H1 (cell line): ENCODE measurements around the gene TIMELESS. TPM values are rescaled to one million over a fixed set of nuclear protein-coding genes. Genes with fewer than 3 reads are reported as not detected.

ENCODE experiments used
- CTCF ChIA-PET: fragments of 300-600 bp; sonication (Branson Sonifier 250); formaldehyde crosslinking; loops from one replicate; lab custom pipeline; 2021; ENCODE audit not compliant: partially characterized antibody; lab: Charles Lee
- POLR2A ChIA-PET: fragments of 300-600 bp; sonication (Branson Sonifier 250); formaldehyde crosslinking; loops from one replicate; lab custom pipeline; 2021; ENCODE audit warnings: inconsistent platforms; ENCODE audit not compliant: partially characterized antibody; lab: Charles Lee
- DNase-seq, 2 experiments: peaks; one replicate each; pipeline versions ENCODE4 v3.0.0 to v3.0.0-alpha.2; 2010 to 2022; ENCODE audit warnings: low spot score in 2 of 2, low read depth in 1 of 2, mixed read lengths in 1 of 2
- FAIRE-seq: peaks from 2 replicates; lab custom pipeline; 2011; peaks lifted over from hg19 to GRCh38; lab: Jason Lieb, UNC
- H2AFZ ChIP-seq: 2 replicates; pipeline ENCODE4 v1.8.1; 2012; ENCODE audit warnings: low read length, inconsistent platforms
- H2AK5ac ChIP-seq: 2 replicates; pipeline ENCODE4 v1.6.1; 2013; ENCODE audit warnings: low read depth, low read length
- H2BK120ac ChIP-seq: replicated peaks from 2 replicates; pipeline ENCODE3; 2013; ENCODE audit warnings: low read depth, low read length, inconsistent platforms
- H2BK12ac ChIP-seq: 2 replicates; pipeline ENCODE4 v1.6.1; 2013; ENCODE audit warnings: low read depth, low read length
- H2BK15ac ChIP-seq: 2 replicates; pipeline ENCODE4 v1.6.1; 2013; ENCODE audit warnings: low read length
- H2BK20ac ChIP-seq: 2 replicates; pipeline ENCODE4 v1.6.1; 2013; ENCODE audit warnings: low read length
- H2BK5ac ChIP-seq: 2 replicates; pipeline ENCODE4 v1.6.1; 2013; ENCODE audit warnings: low read depth, low read length
- H3K14ac ChIP-seq: 2 replicates; pipeline ENCODE4 v1.6.1; 2013; ENCODE audit warnings: inconsistent platforms; ENCODE audit not compliant: insufficient read length
- H3K18ac ChIP-seq: 2 replicates; pipeline ENCODE4 v1.6.1; 2013; ENCODE audit warnings: low read length; ENCODE audit errors: extremely low read depth
- H3K23ac ChIP-seq: 2 replicates; pipeline ENCODE4 v1.6.1; 2013; ENCODE audit warnings: inconsistent platforms; ENCODE audit not compliant: insufficient read length
- H3K23me2 ChIP-seq: 2 replicates; pipeline ENCODE4 v1.6.1; 2013; ENCODE audit warnings: low read depth, low read length
- H3K27ac ChIP-seq: 2 replicates; pipeline ENCODE4 v1.6.1; 2011; ENCODE audit warnings: low read depth, low read length, inconsistent platforms
- H3K27me3 ChIP-seq, 4 experiments: replicated peaks in 1 of 4; 1 replicate in 1 of 4; 2 replicates in 3 of 4; pipeline versions ENCODE4 v1.6.1 to v1.8.1; 2011 to 2013; ENCODE audit warnings: low read length in 3 of 4, mild to moderate bottlenecking in 3 of 4, inconsistent platforms in 2 of 4, mixed read lengths in 2 of 4, moderate library complexity in 1 of 4; ENCODE audit not compliant: control insufficient read depth in 3 of 4, insufficient read depth in 3 of 4; ENCODE audit errors: extremely low read depth in 1 of 4
- H3K36me3 ChIP-seq, 4 experiments: 2 replicates each; pipeline versions ENCODE4 v1.6.1 to v1.8.1; 2011 to 2013; ENCODE audit warnings: mild to moderate bottlenecking in 4 of 4, low read length in 3 of 4, moderate library complexity in 2 of 4, control low read depth in 1 of 4, inconsistent platforms in 1 of 4; ENCODE audit not compliant: insufficient read depth in 4 of 4, control insufficient read depth in 2 of 4
- H3K4ac ChIP-seq: replicated peaks from 2 replicates; pipeline ENCODE3; 2013; ENCODE audit warnings: low read length, low read depth, mixed read lengths, inconsistent platforms; ENCODE audit not compliant: insufficient read length
- H3K4me1 ChIP-seq, 4 experiments: replicated peaks in 1 of 4; 1 replicate in 1 of 4; 2 replicates in 3 of 4; pipeline versions ENCODE4 v1.6.1 to v1.8.1; 2011 to 2013; ENCODE audit warnings: low read length in 3 of 4, inconsistent platforms in 2 of 4, mixed read lengths in 1 of 4; ENCODE audit not compliant: insufficient read depth in 4 of 4, control insufficient read depth in 3 of 4
- H3K4me2 ChIP-seq, 2 experiments: 2 replicates each; pipeline versions ENCODE4 v1.6.1 to v1.8.1; 2011 to 2013; ENCODE audit warnings: low read depth in 2 of 2, low read length in 2 of 2, control low read depth in 1 of 2, inconsistent platforms in 1 of 2, mild to moderate bottlenecking in 1 of 2; ENCODE audit not compliant: insufficient read depth in 1 of 2
- H3K4me3 ChIP-seq, 4 experiments: fragments of 200-600, 300-600 bp in 1 of 4; sonication (generic), shearing (Covaris generic), sonication (Bioruptor Twin) in 1 of 4; 2 replicates each; pipeline versions ENCODE4 v1.5.1 to v1.8.1; 2011 to 2016; ENCODE audit warnings: low read length in 4 of 4, low read depth in 3 of 4, control low read depth in 2 of 4, inconsistent platforms in 2 of 4, mild to moderate bottlenecking in 2 of 4, mixed read lengths in 1 of 4, moderate library complexity in 1 of 4; ENCODE audit not compliant: insufficient read depth in 2 of 4; ENCODE audit errors: extremely low read depth in 1 of 4
- H3K56ac ChIP-seq: replicated peaks from 2 replicates; pipeline ENCODE3; 2013; ENCODE audit warnings: low read depth, mild to moderate bottlenecking, mixed read lengths, low read length, inconsistent platforms; ENCODE audit not compliant: insufficient read length
- H3K79me1 ChIP-seq: 2 replicates; pipeline ENCODE4 v1.6.1; 2013; ENCODE audit warnings: low read depth, low read length, control low read depth
- H3K79me2 ChIP-seq, 2 experiments: 2 replicates each; pipeline versions ENCODE4 v1.6.1 to v1.8.1; 2012 to 2013; ENCODE audit warnings: low read length in 2 of 2, mild to moderate bottlenecking in 2 of 2, inconsistent platforms in 1 of 2; ENCODE audit not compliant: insufficient read depth in 2 of 2, control insufficient read depth in 1 of 2
- H3K9ac ChIP-seq, 4 experiments: replicated peaks in 1 of 4; 1 replicate in 1 of 4; 2 replicates in 3 of 4; pipeline versions ENCODE4 v1.6.1 to v1.8.1; 2011 to 2013; ENCODE audit warnings: low read depth in 3 of 4, low read length in 3 of 4, control low read depth in 2 of 4, mild to moderate bottlenecking in 2 of 4, moderate library complexity in 2 of 4, inconsistent platforms in 1 of 4; ENCODE audit errors: extremely low read depth in 1 of 4
- H3K9me3 ChIP-seq, 2 experiments: 2 replicates each; pipeline versions ENCODE4 v1.6.1 to v1.8.1; 2012 to 2013; ENCODE audit warnings: mild to moderate bottlenecking in 2 of 2, moderate library complexity in 2 of 2, control low read depth in 1 of 2, inconsistent platforms in 1 of 2, low read depth in 1 of 2, low read length in 1 of 2, mixed read lengths in 1 of 2; ENCODE audit not compliant: insufficient read depth in 2 of 2
- H4K20me1 ChIP-seq, 2 experiments: replicated peaks in 1 of 2; 2 replicates each; pipeline versions ENCODE3 to v1.8.1; 2011 to 2013; ENCODE audit warnings: inconsistent platforms in 2 of 2, low read length in 2 of 2, mild to moderate bottlenecking in 1 of 2; ENCODE audit not compliant: insufficient read depth in 2 of 2, control insufficient read depth in 1 of 2
- H4K5ac ChIP-seq: 2 replicates; pipeline ENCODE4 v1.6.1; 2013; ENCODE audit warnings: low read length, low read depth, mixed read lengths, inconsistent platforms; ENCODE audit not compliant: insufficient read length
- H4K8ac ChIP-seq: 2 replicates; pipeline ENCODE4 v1.8.0; 2013; ENCODE audit warnings: mild to moderate bottlenecking, moderate library complexity, low read length, inconsistent platforms; ENCODE audit not compliant: insufficient read depth; ENCODE audit errors: extremely low read depth
- H4K91ac ChIP-seq: replicated peaks from 2 replicates; pipeline ENCODE3; 2013; ENCODE audit warnings: low read length, mixed read lengths, inconsistent platforms; ENCODE audit not compliant: insufficient read length
- BCL11A ChIP-seq, 2 experiments: IDR thresholded peaks; one replicate each; pipeline ENCODE4 v1.6.1; 2011; ENCODE audit warnings: low read depth in 2 of 2, low read length in 2 of 2, mild to moderate bottlenecking in 2 of 2
- BRCA1 ChIP-seq: IDR thresholded peaks from 2 replicates; pipeline ENCODE4 v1.6.1; 2012; ENCODE audit warnings: low read depth, low read length, improper control_type of control experiment
- EP300 ChIP-seq, 2 experiments: IDR thresholded peaks; 1 replicate in 1 of 2; 2 replicates in 1 of 2; pipeline ENCODE4 v1.6.1; 2011 to 2012; ENCODE audit warnings: low read depth in 2 of 2, low read length in 2 of 2, mild to moderate bottlenecking in 2 of 2, borderline replicate concordance in 1 of 2, inconsistent platforms in 1 of 2, moderate library complexity in 1 of 2
- EZH2 ChIP-seq: fragments of 200-600 bp; sonication (generic); IDR thresholded peaks from 2 replicates; pipeline ENCODE4 v1.7.1; 2012; ENCODE audit warnings: low read depth, mild to moderate bottlenecking, moderate library complexity, low read length, inconsistent platforms; ENCODE audit not compliant: severe bottlenecking
- JUN ChIP-seq: IDR thresholded peaks from 2 replicates; pipeline ENCODE4 v1.6.1; 2011; ENCODE audit warnings: low read depth, mild to moderate bottlenecking, improper control_type of control experiment, low read length
- POLR2AphosphoS5 ChIP-seq: IDR thresholded peaks from 2 replicates; pipeline ENCODE4 v1.6.1; 2011; ENCODE audit warnings: low read depth, low read length
- SIN3A ChIP-seq, 2 experiments: IDR thresholded peaks in 1 of 2; conservative IDR thresholded peaks in 1 of 2; 2 replicates each; pipeline ENCODE4 v1.6.1; 2011 to 2012; ENCODE audit warnings: low read length in 2 of 2, improper control_type of control experiment in 1 of 2, low read depth in 1 of 2, mild to moderate bottlenecking in 1 of 2
- SIRT6 ChIP-seq: IDR thresholded peaks from one replicate; pipeline ENCODE4 v1.7.1; 2012; ENCODE audit warnings: low read length, inconsistent platforms
- SIX5 ChIP-seq: IDR thresholded peaks from 2 replicates; pipeline ENCODE4 v1.6.1; 2011; ENCODE audit warnings: mild to moderate bottlenecking, low read depth, low read length
- TBP ChIP-seq: IDR thresholded peaks from 2 replicates; pipeline ENCODE4 v1.6.1; 2011; ENCODE audit warnings: low read depth, low read length, improper control_type of control experiment
- YY1 ChIP-seq: IDR thresholded peaks from 2 replicates; pipeline ENCODE4 v1.6.1; 2011; ENCODE audit warnings: low read depth, mild to moderate bottlenecking, low read length
- WGBS, 2 experiments: shearing (Covaris generic) in 1 of 2; methylation state at CpG; one replicate each; pipeline versions ENCODE4 v1.1.6 to v1.1.7; 2013 to 2015; ENCODE audit warnings: low lambda C conversion rate in 2 of 2, mixed read lengths in 2 of 2, inconsistent platforms in 1 of 2, low coverage in 1 of 2, missing lambda C conversion rate in 1 of 2; ENCODE audit not compliant: insufficient replicate concordance in 2 of 2, insufficient coverage in 1 of 2, insufficient read length in 1 of 2; ENCODE audit errors: extremely low coverage in 1 of 2, missing lambda C conversion rate in 1 of 2; 5-methylcytosine and 5-hydroxymethylcytosine counted together
- polyA plus RNA-seq, 7 experiments: library from polyadenylated mRNA; depleted of rRNA in 3 of 7; stranded (reverse) in 5 of 7; unstranded in 2 of 7; fragments of >200 nt in 5 of 7; fragments of 200-250 nt in 2 of 7; gene quantifications; 1 replicate in 5 of 7; 2 replicates in 1 of 7; 4 replicates in 1 of 7; pipeline versions ENCODE4 v1.2.1 to v1.2.3, GENCODE V29; 2011 to 2013; ENCODE audit warnings: missing spikeins in 2 of 7, mixed read lengths in 2 of 7
- total RNA-seq: library from RNA; stranded (reverse); fragmentation: NEBNext Ultra II Directional; extraction: Animal tissue kit (Norgen Biotek cat#: 25700); gene quantifications from 2 replicates; pipeline ENCODE4 v1.2.1, GENCODE V29; 2021
- TF ChIP-seq, protein P1 (sequence below): IDR thresholded peaks from 2 replicates; pipeline ENCODE4 v1.6.1; 2012; ENCODE audit warnings: inconsistent platforms

TIMELESS gene
- total and polyA plus RNA-seq, 2 of the 8 experiments (the other 6 are each of a cell fraction or from before 2014, with no cell fraction given), result 17.1 to 86.7 TPM

DNA sequence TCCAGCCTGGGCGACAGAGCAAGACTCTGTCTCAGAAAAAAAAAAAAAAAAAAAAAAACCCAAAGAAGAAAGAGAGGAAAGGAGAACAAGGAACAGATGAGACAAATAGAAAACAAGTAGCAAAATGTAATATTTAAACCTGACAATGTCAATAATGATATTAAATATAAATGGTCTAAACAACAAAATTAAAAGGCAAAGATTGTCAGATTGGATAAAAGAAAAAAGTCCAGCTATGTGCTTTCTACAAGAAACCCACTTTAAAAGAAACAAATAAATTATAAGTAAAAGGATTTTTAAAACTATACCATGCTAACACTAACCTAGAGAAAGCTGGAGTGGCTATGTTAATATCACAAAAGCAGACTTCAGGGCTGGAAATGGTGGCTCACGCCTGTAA is 56.9 kb downstream of the TIMELESS start:
- no peak overlapping the region for H2BK5ac ChIP-seq
- H3K14ac ChIP-seq, result no peak overlapping the region
- DNase-seq (no peak), FAIRE-seq (no peak)
- no peaks in the 10 kb centered on the region for H3K79me1 ChIP-seq
- H2BK20ac ChIP-seq, result no peak overlapping the region
- no peak overlapping the region for H3K27ac ChIP-seq
- POLR2A ChIA-PET, result no interaction called here
- H3K56ac ChIP-seq, result no peak overlapping the region
- H3K36me3 ChIP-seq, result no peaks in the 10 kb centered on the region
- H3K4me2 ChIP-seq, result no peak overlapping the region
- H4K8ac ChIP-seq, result no peak overlapping the region
- H3K23ac ChIP-seq, result no peak overlapping the region
- peaks cover 0 to under 1% of the 10 kb centered on the region in 2 experiments; a peak in 1 of 4 replicates for H3K9me3 ChIP-seq
- no peak overlapping the region for H3K18ac ChIP-seq
- H3K27me3 ChIP-seq, result no peaks in the 10 kb centered on the region
- H3K79me2 ChIP-seq, result no peaks in the 10 kb centered on the region
- 82% methylated on average over 1 of the region's 2 CpGs; no CpG with 5 or more reads in 1 of the 2 experiments for WGBS, 2 experiments
- no peak overlapping the region for H2BK15ac ChIP-seq
- TF ChIP-seq SIN3A (conservative IDR thresholded peaks at IDR 0.05 in 1 of 2, IDR thresholded peaks at IDR 0.05 in 1 of 2; ENCODE audit: low read depth in 1 of 2, low read length in 2 of 2) (no peak), SIRT6 (no peak), YY1 (no peak), BCL11A (IDR thresholded peaks at IDR 0.05; ENCODE audit: low read depth in 2 of 2, low read length in 2 of 2) (no peak), SIX5 (no peak), BRCA1 (no peak), TBP (no peak), EZH2 (no peak), POLR2AphosphoS5 (no peak), JUN (no peak), EP300 (IDR thresholded peaks at IDR 0.05; ENCODE audit: borderline replicate concordance in 1 of 2, low read depth in 2 of 2, low read length in 2 of 2) (no peak)
- TF ChIP-seq, protein P1, sequence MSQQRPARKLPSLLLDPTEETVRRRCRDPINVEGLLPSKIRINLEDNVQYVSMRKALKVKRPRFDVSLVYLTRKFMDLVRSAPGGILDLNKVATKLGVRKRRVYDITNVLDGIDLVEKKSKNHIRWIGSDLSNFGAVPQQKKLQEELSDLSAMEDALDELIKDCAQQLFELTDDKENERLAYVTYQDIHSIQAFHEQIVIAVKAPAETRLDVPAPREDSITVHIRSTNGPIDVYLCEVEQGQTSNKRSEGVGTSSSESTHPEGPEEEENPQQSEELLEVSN, result no peak
- H3K4me1 ChIP-seq, result peaks cover 0 to 2% (median 0%) of the 10 kb centered on the region in 4 experiments; a peak in 1 of 7 replicates
- no peak overlapping the region for H2BK12ac ChIP-seq
- CTCF ChIA-PET, result interaction anchor here (0.6 to 1.6 kb wide), 3 partner anchors 14 to 235 kb away, joined by 3 to 5 read pairs (median 4); no protein-coding TSS in a partner anchor
- no peak overlapping the region for H4K5ac ChIP-seq
- no peaks in the 10 kb centered on the region for H4K20me1 ChIP-seq
- no peak overlapping the region for H2AFZ ChIP-seq
- H4K91ac ChIP-seq, result no peak overlapping the region
- no peak overlapping the region for H3K9ac ChIP-seq
- H2BK120ac ChIP-seq, result no peak overlapping the region
- H3K4me3 ChIP-seq, result no peak overlapping the region
- no peak overlapping the region for H3K4ac ChIP-seq
- no peak overlapping the region for H2AK5ac ChIP-seq
- H3K23me2 ChIP-seq, result no peaks in the 10 kb centered on the region
